Medulla oblongata (tissue), 1 donor: ENCODE results near the gene BRI3.

Experiments
- DNase-seq: peaks from one replicate; pipeline ENCODE4 v3.0.0-alpha.2; 2015; ENCODE audit errors: extremely low spot score

The BRI3 gene, protein sequence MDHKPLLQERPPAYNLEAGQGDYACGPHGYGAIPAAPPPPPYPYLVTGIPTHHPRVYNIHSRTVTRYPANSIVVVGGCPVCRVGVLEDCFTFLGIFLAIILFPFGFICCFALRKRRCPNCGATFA

DNA sequence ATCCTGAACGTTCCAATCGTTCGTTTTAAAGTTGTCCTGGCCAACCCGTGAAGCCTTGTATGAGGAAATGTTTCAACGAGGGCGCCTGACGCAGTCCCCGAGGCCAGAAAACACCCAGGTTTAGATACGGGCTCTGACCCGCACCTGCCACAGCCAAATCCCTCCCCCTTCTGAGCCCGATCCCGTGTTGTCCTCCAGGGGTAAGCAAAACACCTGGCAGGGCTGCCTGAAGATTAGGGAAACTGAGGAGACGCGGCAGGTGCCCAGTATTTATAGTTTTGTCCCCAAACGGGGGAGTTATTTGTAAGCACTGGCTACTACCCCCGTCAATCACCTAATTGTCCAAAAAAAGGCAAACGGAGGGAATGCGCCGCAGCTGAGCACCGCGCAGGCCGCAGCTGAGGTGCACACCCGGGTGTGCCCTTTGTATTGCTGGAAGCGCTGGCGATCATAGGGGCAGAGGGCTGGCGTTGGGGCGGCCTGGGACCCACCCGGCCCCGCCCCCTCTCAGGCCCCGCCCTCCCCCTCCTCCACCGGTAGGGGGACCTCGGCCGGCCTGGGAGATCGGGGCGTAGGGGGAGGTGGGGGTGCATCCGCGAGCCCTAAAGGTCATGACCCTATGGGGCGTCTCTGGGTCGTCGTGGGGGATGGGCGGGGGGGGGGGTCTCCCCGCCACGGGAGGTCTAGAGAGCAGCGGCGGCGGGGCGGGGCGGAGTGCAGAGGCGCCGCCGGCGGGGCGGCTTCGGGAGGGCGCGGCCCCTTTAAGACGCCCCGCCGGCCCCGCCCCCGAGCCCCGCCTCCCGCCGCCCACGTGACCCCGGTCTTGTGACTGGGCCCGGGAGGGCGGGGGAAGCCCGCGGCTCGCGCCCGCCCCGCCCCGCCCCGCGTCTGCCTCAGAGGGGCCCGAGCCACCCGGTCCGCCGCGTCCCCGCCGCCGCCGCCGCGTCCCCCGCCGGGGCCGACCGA lies at the start of gene BRI3:
TSS of gene BRI3 (plus strand) at position 896 of the 966 bp plus-strand sequence. CDS start 110 bp downstream, outside the sequence.
- DNase-seq = peak; percentile 90

DNA sequence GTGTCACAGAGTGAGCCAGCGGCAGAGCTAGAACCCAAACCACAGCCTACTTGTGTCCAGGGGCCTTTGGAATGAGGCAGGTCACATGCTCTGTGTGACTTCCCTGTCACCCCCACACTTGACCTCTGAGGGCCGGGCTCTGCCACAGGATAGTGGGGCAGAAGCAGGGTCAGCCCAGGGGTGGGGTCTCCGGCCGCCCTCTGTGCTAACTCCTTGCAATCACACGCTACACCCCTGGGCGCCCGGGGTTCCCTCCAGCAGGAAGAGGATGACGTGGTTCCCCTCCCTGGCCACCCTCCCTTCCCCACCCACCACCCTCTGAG lies 49.3 kb upstream of the BRI3 start:
- DNase-seq = no peak

DNA sequence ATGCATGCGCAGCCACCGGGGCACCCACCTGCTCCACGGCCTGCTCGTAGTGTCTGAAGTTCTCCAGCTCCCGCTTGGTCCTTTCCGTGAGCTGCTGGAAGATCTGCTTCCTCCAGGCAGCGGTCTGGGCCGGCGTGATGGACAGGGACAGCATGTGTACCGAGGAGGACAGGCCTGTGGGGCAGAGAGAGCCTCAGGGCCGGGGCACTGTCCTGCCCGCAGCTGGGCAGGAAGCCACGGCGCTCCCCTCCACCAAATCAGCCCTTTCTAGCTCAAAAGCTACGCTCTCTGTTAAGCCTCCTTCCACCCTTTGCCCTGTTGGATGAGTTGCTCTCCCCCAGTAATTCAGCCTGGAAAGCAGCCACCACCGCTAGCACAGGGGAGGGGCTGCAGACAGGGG lies 48.7 kb upstream of the BRI3 start:
- no peak for DNase-seq

DNA sequence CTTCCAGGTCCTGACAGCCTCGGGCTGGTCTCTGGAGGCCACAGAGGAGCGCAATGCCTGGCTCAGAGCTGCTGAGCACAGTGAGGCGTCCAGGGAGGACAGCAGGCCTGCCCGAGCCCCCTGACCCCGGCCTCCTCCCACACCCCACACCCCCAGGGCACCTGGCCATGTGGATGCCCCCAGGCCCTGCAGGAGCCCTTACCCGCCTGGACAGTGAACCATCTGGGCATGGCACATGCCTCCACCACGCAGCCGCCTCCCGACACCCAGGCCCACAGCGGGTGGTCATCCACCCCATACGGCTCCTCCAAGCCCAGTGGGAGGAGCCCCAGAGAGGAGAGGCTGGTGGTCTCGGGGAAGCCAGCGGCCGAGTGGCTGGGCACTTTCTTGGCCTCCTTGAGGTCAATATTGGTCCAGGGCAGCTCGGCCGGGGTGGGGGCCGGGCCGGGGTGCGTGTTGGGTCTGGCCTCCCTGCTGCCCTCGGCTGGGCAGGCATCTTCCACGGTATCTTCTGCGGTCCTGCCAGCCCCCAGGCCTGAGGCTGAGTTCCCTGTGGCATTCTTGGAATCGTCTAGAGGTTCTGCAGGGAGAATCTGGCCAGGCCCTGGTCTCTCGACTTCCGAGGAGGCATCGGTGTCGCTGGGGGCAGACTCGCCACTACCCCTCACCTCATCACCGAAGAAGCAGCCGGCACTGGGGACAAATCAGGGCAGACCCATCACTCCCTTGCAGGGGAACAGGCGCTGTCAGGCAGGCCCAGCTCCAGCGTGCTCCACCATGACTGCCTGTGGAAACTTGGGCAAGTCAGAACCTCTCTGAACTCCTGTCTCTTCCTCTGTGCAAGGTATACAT lies 48.0 kb upstream of the BRI3 start:
- DNase-seq = no peak

DNA sequence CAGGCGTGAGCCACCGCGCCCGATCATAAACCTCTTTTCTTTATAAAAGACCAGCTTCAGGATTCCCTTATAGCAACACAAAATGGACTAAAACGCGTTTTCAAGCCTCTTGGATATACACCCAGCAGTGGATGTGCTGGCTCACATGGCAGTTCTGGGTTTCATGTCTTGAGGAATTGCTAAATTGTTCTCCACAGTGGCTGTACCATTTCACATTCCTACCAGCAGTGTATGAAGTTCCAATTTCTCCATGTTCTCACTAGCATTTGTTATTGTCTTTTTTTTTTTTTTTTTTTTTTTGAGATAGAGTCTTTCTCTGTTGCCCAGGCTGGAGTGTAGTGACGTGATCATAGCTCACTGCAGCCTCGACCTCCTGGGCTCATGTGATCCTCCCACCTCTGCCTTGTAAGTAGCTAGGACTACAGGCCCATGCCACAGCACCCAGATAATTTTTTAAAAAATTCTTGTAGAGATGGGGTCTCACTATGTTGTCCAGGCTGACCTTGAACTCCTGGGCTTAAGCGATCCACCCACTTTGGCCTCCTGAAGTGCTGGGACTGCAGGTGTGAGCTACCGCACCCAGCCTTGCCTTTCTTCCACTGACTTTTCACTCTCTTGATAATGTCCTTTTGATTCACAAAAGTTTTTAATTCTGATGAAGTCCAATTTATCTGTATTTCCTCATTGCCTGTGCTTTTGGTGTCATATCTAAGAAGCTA lies 46.9 kb upstream of the BRI3 start:
- no peak for DNase-seq

DNA sequence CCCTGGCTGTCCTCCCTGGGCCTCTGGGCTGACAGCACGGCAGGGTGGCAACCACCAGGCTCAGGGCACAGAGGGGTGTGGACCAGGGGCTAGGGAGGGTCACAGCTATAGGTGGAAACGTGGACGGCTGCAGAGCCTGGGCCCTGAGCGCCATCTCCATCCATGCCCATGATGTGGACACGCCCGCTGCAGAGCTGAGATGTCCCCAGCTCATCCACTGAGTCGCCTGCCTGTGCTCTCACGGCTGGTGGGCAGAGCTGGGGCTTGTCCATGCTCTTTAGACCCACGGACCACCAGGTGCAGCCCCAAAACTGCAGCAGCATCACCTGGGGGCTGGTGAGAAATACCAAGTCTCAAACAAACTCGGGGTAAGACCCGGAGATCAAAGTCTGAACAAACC lies 45.6 kb upstream of the BRI3 start:
- no peak for DNase-seq

DNA sequence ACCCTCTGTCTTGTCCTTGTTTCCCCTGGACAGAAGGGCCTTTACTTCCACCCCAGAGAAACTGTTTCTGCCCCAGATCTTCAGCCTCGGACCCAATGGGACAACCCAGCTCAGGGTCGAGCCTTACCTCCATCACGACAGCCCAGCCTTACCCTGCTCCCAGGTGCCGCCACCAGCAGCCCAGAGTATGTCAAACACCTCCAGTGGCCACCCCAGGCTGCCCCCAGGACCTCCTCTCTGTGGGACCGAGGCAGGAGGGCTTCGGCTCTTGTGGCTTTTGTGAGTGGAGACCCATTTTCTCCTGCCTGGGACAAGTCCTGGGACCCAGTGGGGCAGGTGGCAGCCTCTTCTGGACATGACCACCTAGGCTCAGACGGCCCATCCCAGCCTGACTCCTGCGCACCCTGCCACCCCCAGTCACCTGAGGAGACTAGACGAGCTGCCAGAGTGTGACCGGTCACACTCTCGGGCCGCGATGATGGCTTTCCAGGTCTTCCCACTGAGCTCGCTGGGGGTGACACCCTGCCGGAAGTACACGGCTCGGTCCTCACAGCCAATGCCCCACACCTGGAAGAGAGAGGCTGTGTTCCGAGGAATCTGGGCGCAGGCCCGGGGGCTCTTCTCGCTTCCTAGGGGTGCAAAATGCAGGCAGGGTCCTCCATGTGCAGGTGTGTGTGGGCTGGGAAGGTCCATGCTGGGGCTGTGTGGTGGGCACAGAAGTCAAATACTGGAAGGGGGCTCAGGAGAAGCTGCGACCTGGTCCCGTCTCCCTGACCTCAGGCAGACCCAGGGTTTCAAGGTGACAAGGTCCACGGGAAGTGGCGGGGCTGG lies 44.9 kb upstream of the BRI3 start:
- DNase-seq = no peak

DNA sequence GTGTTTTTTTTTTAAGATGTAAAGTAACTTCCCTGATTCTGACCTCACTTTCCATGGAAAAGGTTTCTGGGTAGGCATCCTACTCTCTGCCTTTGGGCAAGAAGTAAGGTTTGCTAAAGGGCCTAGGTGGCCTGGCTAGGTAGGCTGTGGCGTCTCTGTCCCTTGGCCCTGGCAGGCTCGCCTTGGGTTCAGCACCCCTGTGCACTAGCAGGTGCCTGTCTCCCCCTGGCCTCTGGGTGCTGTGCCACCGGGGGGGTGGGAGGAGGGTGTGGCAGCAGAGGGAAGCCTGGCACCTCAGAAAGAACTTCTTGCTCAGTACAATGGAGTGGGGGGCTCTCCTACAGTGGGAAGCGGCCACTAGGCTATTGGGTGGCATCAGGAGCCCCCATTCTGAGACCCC lies 43.4 kb upstream of the BRI3 start:
- DNase-seq = no peak

DNA sequence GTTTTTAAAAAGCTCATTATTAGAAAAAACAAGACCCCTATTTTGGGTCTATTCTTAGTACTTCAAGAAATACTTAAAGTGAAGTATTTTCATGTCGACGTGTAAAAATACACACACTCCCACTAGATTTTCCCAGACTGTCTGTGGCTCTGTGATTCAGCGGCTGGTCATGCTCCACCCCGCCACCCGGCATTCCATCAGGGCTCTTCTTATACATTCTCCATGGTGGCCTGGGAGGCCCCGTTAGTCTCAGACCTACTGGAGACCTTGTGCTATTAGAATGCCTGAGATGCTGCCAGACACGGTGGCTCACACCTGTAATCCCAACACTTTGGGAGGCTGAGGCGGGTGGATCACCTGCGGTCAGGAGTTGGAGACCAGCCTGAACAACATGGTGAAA lies 42.5 kb upstream of the BRI3 start:
- no peak for DNase-seq

DNA sequence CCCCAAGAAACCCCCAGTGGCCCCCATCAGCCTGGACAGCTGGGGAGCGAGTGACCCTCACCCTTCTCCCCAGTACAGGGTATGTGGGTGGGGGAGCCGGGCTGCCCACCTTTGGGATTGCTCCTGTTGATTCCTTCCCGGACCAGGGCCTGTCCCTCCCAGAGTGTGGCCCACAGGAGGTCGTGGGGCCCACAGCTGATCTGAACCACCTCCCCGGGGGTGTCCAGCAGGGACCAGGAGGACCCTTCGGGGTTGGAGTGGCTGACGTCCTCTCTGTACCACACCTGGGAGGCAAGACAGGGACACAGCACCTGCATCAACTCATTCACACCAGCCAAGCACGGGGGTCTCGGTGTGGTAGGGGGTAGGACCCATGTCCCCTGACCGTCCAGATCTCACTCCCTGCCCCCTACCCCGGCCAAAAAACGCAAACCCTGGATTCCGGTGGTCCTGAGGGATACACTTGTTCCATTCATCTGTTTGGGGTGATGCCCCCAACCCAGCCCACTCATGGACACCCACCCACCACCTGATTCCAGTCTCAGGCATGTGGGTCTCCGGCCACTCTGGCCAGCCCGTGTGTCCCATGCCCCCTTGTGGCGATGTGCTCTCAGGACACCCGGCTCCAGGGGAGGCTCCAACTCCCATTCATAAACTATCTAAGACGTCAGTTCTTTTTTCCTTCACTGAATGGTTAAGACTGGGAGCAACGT lies 40.4 kb upstream of the BRI3 start:
- peak; percentile 57 for DNase-seq

DNA sequence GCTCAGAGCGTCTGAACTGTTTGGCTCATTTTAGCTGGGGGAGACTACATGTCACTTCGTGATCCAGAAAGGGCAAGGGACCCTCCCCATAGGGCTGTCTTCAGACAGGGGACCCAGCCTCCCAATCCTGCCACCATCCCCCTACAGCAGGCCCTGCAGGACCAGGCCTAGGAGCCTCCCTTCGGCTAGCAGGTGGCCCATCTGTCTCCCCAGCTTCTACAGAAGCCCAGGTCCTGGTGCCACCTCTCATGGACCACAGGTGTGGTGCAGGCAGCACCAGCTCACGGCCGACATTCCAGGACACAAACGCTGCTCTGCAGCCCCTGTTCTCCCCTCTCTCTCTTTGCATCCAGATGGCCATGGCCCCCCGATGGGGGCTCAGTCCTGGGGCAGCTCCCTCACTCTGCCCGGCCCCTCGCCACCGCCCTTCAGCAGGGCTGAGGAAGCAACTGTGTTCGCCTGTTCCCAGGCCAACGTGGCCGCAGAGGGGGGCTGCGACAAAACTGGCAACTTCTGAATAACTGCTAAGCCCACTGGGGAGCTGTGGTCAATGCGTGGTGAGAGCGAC lies 39.7 kb upstream of the BRI3 start:
- no peak for DNase-seq

DNA sequence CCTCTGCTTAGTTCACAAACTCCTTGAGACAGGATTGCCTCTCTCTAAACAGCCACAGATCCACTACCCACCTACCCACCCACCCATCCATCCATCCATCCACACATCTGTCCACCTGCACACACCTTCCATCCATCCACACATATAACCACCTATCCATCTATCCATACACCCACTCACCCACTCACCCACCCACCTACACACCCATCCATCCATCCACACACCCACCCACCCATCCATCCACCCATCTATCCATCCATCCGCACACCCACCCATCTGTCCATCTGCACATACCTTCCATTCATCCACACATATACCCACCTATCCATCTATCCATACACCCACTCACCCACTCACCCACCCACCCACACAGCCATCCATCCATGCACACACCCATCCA lies 39.1 kb upstream of the BRI3 start:
- no peak for DNase-seq

DNA sequence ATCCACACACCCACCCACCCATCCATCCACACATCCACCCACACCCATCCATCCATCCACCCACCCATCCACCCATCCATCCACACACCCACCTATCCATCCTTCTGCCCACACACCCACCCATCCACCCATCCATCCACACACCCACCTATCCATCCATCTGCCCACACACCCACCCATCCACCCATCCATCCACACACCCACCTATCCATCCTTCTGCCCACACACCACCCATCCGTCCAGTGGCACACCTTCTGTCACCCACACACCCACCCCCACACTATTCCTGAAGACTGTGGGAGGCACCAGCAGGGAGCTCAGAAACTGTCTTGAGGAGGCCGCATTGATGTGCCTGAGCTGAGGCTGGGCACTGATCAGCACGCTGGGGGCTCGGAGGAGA lies 38.6 kb upstream of the BRI3 start:
- DNase-seq = no peak

DNA sequence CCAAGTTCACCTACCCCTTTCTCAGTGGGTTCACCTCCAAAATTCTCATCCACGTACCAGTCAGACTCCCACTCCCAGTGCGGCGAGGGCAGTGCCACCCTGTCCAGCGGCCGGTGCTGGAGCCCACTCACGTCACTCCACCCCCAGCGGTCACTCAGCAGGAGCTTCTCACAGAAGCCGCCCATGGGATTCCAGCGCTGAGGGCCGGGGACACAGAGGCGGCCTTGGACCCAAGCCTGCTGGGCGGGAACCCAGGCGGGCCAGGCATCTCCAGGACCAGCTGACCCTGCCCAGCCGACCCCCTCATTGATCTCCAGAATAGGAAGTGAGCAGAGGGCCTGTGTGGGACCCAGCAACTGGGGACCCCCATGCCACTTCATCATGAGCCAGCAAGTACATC lies 36.6 kb upstream of the BRI3 start:
- DNase-seq = no peak

DNA sequence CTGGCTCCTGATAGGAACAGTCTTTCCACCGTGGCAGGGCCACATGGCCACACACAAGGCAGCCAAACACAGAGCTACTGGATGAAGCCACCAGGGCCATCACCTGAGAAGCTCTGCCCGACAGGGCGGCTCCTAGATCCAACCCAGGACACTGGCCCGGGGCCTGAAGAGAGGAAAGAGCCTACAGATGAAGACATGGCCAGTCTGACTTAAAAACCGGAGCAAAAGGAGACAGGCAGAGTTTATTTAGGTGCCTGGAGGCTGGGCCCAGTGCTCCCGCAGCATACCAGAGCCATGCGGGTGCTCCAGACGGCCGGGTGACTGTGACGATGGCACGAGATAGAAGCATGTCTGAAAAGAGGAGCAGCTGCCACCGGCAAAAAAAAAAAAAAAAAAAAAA lies 33.3 kb upstream of the BRI3 start:
- DNase-seq = no peak

DNA sequence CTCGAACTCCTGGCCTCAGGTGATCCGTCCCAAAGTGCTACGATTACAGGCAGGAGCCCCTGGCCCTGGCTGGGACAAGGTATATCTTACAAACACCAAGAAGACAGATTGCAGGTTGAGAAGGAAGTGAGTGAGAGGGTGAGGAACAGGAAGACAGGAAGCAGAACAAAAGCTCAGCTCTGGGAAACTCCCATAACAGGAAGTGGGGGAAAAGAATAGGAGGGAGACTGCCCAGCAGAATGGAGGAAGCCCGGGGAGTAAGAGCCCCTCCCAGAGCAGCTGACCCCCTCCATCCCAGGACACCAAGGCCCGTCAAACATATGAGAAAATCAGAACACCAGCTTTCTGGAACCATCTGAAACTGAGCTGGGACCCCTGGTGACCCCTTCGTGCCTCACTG lies 32.4 kb upstream of the BRI3 start:
- DNase-seq = no peak

DNA sequence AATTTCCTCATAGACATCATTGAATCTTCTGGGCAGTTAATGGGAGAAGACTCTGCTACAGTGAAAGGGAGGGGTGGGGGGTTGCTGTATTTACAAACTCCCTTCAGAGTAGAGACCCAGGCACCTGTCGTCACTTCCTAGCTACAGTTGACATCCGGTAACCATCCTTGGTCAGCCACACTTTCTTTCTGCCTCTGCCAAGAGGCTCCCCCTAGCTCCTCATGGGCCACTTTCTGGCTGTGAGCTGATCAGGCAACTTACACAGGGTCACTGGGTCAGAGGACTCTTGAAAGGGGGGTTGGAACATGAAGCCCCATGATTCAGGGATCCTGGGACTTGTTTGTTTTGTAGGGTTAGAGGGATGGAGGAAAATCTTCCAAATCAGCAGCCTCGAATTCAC lies 30.7 kb upstream of the BRI3 start:
- no peak for DNase-seq

DNA sequence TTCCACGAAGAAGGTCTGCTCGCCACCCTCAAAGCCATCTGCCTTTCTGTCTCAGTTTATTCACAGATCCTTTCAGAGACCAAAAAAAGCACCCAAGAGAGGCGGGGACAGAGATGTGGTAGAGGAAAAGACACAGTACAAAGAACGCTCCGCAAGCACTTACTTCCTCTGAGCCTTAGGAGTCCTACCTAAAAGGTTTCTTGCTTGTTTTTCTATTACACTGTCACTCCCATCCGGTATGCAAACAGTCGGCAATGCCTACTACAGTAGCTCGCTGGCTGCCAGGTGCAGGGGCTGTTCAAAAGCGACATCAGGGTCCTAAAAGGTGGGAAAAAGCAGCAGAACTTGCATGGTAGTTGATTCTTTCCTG lies 30.3 kb upstream of the BRI3 start:
- DNase-seq = no peak

DNA sequence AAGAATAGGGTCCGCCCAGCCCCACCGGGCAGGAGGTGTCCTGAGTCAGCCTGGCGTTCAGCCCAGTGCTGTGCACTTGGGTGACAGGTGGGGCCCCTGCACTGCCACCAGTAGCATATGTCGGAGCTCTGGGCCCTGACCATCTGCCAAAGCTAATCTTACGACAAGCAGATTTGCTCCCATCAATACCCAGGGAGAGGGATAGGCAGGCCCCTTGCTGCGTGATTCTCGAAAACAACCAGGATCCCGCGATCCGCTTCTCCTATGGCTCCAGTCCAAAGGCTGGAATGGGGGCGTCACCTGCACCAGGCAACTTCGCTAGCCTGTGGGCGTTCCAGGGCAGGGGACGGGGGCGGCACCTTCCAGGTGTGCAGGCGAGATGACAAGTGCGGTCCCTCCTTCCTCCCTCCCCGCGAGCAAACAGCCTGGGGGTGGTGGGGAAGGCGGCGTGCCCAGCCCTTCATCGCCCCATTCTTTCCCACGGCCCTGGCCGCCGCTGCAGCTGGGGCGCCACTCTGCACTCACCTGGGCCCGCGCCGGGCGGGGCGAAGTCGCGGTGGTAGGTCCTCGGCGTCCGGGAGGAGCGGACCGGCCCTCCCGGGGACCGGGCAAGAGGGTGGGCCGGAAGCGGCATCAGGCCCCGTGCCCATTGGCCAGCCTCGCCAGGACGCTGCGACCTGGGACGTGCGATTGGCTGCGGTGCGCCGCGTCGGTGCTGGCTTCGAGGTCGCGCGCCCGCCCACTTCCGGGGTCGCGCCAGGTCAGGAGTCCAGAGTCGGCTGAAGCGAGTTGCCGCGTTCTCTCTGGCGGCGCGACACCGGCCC lies 29.7 kb upstream of the BRI3 start, which contains the start of gene TECPR1:
TSS of gene TECPR1 (minus strand) at position 632 of the 824 bp plus-strand sequence. CDS start 6,086 bp downstream, outside the sequence.
- peak; percentile 96 for DNase-seq
